GM18499 (cell line): ENCODE results near the gene RHOJ.
"Not testable (repeated sequence)": the region's sequence is repeated elsewhere in the genome, so short reads cannot be mapped to it uniquely, and the experiment has no call there.

Source experiments
- ATAC-seq: cut with Tn5 transposase; IDR thresholded peaks from one replicate; pipeline ENCODE4 v1.9.1; 2021; ENCODE audit warnings: moderate number of reproducible peaks; ENCODE audit not compliant: insufficient read depth, unreplicated experiment

The RHOJ gene

DNA sequence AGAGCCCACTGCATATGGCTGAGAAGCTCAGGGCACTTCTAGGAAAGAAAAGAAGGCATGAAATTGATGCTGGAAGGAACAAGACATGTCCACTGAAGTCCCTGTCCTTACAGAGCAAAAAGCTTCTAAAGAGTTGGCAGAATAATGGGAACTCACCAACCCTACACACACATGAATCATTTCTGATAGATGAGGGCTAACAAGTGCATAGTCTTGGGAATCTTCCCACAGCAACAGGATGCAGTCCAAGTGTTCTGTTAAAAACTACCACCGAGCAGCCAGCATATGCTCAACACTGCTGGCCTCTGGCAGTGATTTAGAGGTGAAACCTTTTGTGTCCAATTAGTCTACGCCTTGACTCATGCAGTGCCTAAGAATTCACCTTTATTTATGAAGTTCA lies 44.8 kb downstream of the RHOJ start:
- ATAC-seq: no peak

GRCh38 chr14:63257299-63257698 lies 53.1 kb downstream of the RHOJ start:
- no peak for ATAC-seq

- ATAC-seq: no peak
These were observed 58.2 kb downstream of the RHOJ start for GRCh38 chr14:63262446-63262845.

DNA sequence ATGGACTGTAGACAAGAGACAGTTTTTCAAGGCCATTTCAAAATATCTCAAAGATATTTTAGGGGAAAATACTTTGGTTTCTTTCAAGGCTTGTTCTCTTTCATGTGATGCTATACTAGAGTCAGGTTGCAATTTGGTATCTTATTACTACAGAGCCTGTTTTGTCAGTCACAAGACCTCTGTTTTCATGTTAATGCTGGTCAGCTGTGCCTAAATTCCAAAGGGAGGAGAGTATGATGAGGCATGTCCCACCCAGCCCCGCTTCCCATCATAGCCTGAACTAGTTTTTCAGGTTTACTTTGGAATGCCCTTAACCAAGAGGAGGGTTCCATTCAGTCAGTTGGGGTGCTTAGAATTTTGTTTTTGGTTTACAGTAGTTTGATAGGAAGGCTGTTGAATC lies 61.9 kb downstream of the RHOJ start:
- no peak for ATAC-seq

DNA sequence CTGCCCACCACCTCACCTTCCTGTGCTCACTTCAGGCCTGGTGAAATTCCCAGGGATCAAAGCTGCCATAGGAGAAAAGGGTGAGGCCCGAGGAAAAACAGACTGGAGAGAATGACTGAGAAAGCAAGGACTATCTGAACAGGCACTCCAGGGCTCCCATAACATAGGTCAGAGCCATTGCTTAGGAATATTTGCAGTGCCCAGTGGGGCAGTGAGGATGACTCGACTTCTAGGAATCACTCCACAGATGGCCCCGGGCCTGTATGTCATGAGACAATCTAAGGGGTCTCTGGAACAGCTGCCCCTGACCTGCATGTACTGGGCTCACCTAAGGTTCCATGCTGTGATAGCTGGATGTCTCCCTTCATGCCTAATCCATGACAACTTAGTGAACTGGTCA lies 62.9 kb downstream of the RHOJ start:
- ATAC-seq: no peak

DNA sequence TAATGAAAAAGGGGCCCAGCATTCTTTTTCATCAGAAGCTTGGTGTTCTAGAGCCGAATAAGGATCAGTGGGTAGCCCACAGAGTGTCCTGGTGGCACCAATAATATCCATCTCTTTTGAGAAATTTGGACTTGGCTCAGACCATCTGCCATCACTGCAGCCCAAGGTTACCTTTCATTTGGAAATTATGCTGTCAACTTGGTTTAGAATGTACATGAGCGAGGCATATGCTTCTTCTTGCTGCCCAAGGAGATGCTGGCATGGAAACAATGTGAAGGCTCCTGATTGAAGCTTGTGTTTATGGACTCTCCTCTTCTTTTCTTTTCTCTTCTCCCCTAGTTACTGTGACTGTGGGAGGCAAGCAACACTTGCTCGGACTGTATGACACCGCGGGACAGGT lies 64.5 kb downstream of the RHOJ start:
- no peak for ATAC-seq

- no peak for ATAC-seq
These were observed 65.5 kb downstream of the RHOJ start for GRCh38 chr14:63269561-63270225.

- ATAC-seq: no peak
These were observed 68.9 kb downstream of the RHOJ start for GRCh38 chr14:63273129-63273528.

GRCh38 chr14:63273717-63274655 lies 69.7 kb downstream of the RHOJ start:
- ATAC-seq: no peak

GRCh38 chr14:63275611-63276010 lies 71.4 kb downstream of the RHOJ start:
- ATAC-seq: no peak

DNA sequence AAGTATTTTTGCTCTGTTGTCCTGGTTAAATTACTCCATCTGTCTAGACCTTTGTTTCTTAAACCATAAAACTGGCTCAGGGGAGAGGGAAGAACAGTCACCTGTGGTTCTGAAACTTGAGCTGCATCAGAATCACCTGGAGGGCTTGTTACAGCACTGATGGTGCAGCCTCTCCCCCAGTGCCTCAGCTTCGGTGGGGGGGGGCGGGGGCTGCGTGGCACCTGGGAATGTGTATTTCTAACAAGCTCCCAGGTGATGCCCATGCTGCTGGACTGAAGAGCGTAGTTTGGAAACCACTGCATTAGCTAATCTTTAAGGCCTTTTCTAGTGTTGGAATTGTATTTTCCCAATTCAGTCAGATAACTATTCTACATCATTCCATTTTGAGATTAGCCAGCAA lies 71.8 kb downstream of the RHOJ start:
- ATAC-seq: no peak

DNA sequence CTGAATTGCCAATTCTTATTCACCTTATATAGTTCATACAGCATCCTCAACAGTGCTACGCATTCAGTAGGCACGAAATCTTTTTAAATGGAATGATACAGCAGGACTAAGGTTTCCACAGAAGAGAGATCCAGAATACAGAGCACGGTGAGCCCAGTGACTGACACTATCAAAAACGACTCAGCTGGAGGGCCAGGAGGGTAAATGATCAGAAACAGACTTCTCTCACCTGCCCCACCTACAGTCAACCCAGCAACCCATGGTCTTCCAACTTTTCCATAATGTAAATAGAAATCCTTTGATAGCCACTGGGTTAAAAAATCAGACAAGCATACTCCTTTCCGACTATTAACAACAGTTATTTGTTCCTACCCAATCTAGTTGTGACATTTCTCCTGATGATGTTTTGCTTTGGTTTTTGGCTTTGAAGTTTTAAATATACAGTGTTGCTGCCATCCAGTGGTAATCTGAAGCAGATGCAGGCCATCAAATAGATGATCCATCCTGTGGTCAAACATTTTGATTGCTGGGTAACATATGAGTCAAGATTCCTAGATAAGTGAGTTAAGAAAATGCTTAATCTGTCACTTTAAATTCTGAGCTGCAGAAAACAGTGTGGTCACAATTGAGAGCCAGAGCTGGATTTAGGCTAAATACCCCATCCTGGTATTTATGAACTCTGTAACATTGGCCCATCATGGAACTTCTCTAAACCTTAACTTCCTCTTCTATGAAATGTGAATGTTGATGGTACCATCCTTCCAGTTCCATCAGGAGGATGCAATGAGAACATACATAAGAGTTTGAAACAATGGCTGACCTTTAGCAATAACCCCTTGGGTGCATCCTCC lies 72.5 kb downstream of the RHOJ start:
- peak; percentile 69 for ATAC-seq

GRCh38 chr14:63277591-63278183 lies 73.4 kb downstream of the RHOJ start:
- ATAC-seq: no peak

DNA sequence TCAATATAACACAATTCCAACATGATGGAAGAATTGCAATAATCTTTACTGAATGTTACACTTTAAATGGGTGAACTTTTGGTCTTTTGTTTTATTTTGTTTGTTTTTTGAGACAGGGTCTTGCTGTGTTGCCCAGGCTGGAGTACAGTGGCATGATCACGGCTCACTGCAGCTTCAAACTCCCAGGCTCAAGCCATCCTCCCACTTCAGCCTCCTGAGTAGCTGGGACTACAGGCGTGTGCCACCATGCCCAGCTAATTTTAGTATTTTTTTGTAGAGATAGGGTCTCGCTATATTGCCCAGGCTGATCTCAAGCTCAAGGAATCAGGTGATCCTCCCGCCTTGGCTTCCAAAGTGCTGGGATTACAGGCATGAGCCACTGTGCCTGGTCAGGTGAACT lies 75.7 kb downstream of the RHOJ start:
- ATAC-seq: not testable (repeated sequence)

DNA sequence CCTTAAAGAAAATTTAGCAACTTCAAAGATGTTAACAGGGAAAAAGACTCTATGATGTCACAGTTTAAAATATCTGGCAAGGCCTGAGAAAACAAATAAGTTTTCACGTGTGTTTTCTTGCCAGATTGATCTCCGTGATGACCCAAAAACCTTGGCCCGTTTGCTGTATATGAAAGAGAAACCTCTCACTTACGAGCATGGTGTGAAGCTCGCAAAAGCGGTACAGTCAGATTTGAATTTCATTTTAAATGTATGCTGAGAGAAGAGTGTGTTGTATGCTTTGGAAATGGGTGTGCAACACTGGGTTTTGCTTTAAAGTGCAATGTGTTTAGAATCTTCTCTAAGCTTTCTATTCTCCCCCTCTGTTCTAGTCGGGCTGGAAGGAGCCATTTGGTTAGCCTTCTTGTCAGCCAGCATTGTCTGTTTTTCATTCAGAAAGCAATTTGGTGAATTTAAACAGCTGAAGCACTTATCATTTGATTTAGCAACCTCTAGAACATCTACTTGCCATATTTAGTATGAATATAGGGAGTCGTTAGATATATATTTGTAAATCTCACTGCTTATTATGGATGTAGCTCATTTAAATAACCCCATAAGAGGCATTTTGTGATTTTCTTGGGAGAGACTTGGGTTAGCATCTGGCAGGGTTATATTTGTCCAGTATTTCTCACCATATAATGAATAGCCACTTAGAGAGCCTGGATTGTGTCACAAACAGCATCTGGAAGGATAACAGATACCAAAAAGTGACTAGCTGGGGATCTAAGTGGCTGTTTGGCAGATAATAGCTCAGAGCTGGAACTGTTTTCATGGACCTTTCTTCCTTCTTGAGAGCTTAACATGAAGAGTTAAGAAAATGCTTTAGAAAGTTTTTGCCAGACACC lies 79.0 kb downstream of the RHOJ start:
- no peak for ATAC-seq

- ATAC-seq: no peak
These were observed 79.6 kb downstream of the RHOJ start for GRCh38 chr14:63283884-63284248.

DNA sequence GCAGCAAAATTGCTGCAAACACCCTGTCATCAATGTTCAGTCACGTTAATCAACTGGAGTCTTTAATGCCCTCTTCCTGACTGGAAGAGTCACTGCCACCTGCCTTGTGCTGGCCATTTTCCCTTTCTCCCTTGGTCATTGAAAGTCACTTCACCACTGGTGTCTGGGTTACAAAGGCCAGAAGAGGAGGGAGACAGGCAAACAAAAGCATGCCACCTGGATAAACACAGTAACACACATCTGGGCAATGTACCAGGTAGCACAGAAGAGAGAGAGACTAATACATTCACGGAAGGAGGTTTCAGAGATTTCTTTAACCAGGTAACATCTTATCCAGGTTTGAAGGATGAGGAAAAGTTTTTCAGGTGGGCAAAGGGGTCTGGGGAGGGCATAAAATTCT lies 81.8 kb downstream of the RHOJ start:
- no peak for ATAC-seq

DNA sequence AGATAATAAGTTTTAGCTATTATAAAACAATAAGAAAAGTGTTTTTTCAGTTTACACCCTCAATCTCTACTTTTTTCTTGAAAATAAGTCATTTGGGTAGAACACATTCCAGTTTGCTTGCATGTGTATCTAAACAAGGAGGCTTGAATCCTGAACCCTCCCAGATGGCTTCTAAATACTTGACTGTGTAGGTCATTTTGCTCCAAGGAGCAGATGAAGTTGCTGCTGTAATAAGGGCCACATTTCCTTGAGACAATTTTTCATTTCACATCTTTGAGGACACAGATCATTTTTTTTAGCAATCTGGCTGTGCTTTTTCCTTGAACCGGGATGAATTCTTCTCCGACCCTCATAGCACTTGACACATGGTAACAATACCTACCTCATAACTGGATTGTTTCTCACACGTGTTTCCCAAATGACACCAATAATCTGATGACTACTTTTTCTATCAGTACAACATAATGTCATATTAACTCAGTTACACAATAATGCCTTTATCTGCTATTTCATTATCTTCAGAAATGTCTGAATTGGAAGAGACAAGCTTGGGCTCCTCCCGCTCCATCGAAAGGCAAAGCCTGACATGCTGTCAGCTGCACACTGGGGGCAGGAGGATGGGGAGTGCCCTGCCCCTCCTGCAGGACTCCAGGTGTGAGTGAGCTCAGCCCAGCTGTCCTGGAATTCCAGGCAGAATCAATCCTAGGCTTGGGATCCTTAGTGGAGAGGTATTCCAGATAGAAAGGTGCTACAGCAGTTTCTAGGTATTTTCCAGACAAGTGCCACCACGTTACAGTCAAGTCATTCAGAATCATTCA lies 83.6 kb downstream of the RHOJ start:
- no peak for ATAC-seq

- peak; percentile 57 for ATAC-seq
These were observed 84.6 kb downstream of the RHOJ start for GRCh38 chr14:63288853-63289252.
